ENCODE results near the gene PTPRB.

- TF ChIP-seq TAF1 (IDR thresholded peaks at IDR 0.05; ENCODE audit: low read depth, low read length) (no peak), POLR2A (IDR thresholded peaks at IDR 0.05; ENCODE audit: low read depth, low read length) (no peak), PAX5 (IDR thresholded peaks at IDR 0.05; ENCODE audit: insufficient read depth, low read length, severe bottlenecking) (no peak), SPI1 (IDR thresholded peaks at IDR 0.05; ENCODE audit: low read depth, low read length) (no peak), POU2F2 (IDR thresholded peaks at IDR 0.05; ENCODE audit: low read depth, low read length) (no peak)
Measured at GRCh38 chr12:70683976-70684375, 46.7 kb upstream of the PTPRB start.
